ENCODE data around the gene JMJD8.
A peak's percentile ranks its signal among the peaks of the same experiment; 100 is the strongest.

Gene JMJD8

GRCh38 chr16:721765-722540 is 37.8 kb upstream of the JMJD8 start:
- no peak for DNase-seq

- DNase-seq: peak; percentile 75 to 88
Measured at GRCh38 chr16:720990-721764, 37.0 kb upstream of the JMJD8 start, which contains the start of gene ANTKMT. ANTKMT (plus strand) TSS chr16:721146; CDS start chr16:721275, 129 bp downstream.

GRCh38 chr16:720447-720989 is 36.4 kb upstream of the JMJD8 start:
- DNase-seq: peak; percentile 57 to 69

GRCh38 chr16:719815-720446 is 35.8 kb upstream of the JMJD8 start:
- DNase-seq: no peak

GRCh38 chr16:718922-719321 is 34.8 kb upstream of the JMJD8 start:
- no peak for DNase-seq

GRCh38 chr16:718389-718788 is 34.3 kb upstream of the JMJD8 start:
- DNase-seq: no peak

GRCh38 chr16:717450-718245 is 33.5 kb upstream of the JMJD8 start:
- no peak for DNase-seq

GRCh38 chr16:716768-717325 is 32.7 kb upstream of the JMJD8 start:
- no peak for DNase-seq

GRCh38 chr16:716200-716568 is 32.0 kb upstream of the JMJD8 start:
- no peak for DNase-seq

- DNase-seq: peak in 1 of 2 donors; percentile 36
Measured at GRCh38 chr16:715477-716199, 31.5 kb upstream of the JMJD8 start.

- peak; percentile 93 to 98 for DNase-seq
Measured at GRCh38 chr16:714558-715476, 30.7 kb upstream of the JMJD8 start, which contains the start of gene METRN. METRN (plus strand) TSS chr16:715118; CDS start chr16:715290, 172 bp downstream.

- no peak for DNase-seq
Measured at GRCh38 chr16:714079-714478, 29.9 kb upstream of the JMJD8 start.

- DNase-seq: peak; percentile 62 to 73
Measured at GRCh38 chr16:712740-713250, 28.7 kb upstream of the JMJD8 start.

GRCh38 chr16:711548-712320 is 27.6 kb upstream of the JMJD8 start:
- DNase-seq: peak; percentile 85 to 87

GRCh38 chr16:711084-711483 is 26.9 kb upstream of the JMJD8 start:
- no peak for DNase-seq

- DNase-seq: no peak
Measured at GRCh38 chr16:710500-711075, 26.5 kb upstream of the JMJD8 start.

GRCh38 chr16:709566-710499 is 25.7 kb upstream of the JMJD8 start:
- no peak for DNase-seq

- no peak for DNase-seq
Measured at GRCh38 chr16:708959-709358, 24.8 kb upstream of the JMJD8 start.

All from stimulated activated CD4-positive, alpha-beta T cell treated with anti-CD3 and anti-CD28 coated beads, Interleukin-2, amount 100 ng/mL, for 24 hours (primary cell).